A549 (cell line): ENCODE data around the gene SPIB. TPM values are rescaled to one million over a fixed set of nuclear protein-coding genes. Genes with fewer than 3 reads are reported as not detected.

ENCODE experiments used
- ATAC-seq, 2 experiments: fragments of 200-7000 bp in 1 of 2; fragments of >200 bp in 1 of 2; cut with Nextera tagmentation in 1 of 2; cut with Tn5 transposase in 1 of 2; 3 replicates each; pipeline versions ENCODE4 v1.8.0 to v1.9.1; 2018 to 2020; ENCODE audit warnings: mild to moderate bottlenecking in 1 of 2, moderate library complexity in 1 of 2
- CTCF ChIA-PET: fragments of 300-600 bp; sonication (Branson Sonifier 250); formaldehyde crosslinking; extraction: SDS; loops from one replicate; lab custom pipeline; 2021; ENCODE audit warnings: antibody characterized with exemption, inconsistent platforms; lab: Yijun Ruan, JAX
- POLR2A ChIA-PET: fragments of 350-600 bp; formaldehyde crosslinking; extraction: SDS; loops from one replicate; lab custom pipeline; 2021; ENCODE audit warnings: antibody characterized with exemption, inconsistent platforms; lab: Yijun Ruan, JAX
- DNase-seq, 2 experiments: peaks; one replicate each; pipeline versions ENCODE4 v3.0.0 to v3.0.0-alpha.2; 2011 to 2016; ENCODE audit warnings: low read depth in 1 of 2, low spot score in 1 of 2
- FAIRE-seq: peaks from 2 replicates; lab custom pipeline; 2011; peaks lifted over from hg19 to GRCh38; lab: Jason Lieb, UNC
- H3K27ac ChIP-seq, 2 experiments: fragments of >200 bp; sonication (Bioruptor Twin); formaldehyde crosslinking; 3 replicates each; pipeline ENCODE4 v1.5.1; 2016 to 2017
- H3K4me1 ChIP-seq: fragments of >200 bp; sonication (Bioruptor Twin); formaldehyde crosslinking; 3 replicates; pipeline ENCODE4 v1.6.1; 2016
- H3K4me2 ChIP-seq: fragments of >200 bp; sonication (Bioruptor Twin); formaldehyde crosslinking; 3 replicates; pipeline ENCODE4 v1.6.1; 2016
- H3K4me3 ChIP-seq: fragments of >200 bp; sonication (Bioruptor Twin); formaldehyde crosslinking; 3 replicates; pipeline ENCODE4 v1.5.1; 2016
- H3K9me3 ChIP-seq: fragments of >200 bp; sonication (Bioruptor Twin); formaldehyde crosslinking; 3 replicates; pipeline ENCODE4 v1.6.1; 2016
- ATOH8 ChIP-seq: fragments of 250-450 bp; sonication (Bioruptor Pico); IDR thresholded peaks from 2 replicates; pipeline ENCODE4 v1.5.0; 2020; ENCODE audit warnings: low read depth, mild to moderate bottlenecking, moderate library complexity
- E2F6 ChIP-seq: IDR thresholded peaks from 2 replicates; pipeline ENCODE4 v1.6.1; 2012; ENCODE audit warnings: low read depth, borderline replicate concordance
- EHMT2 ChIP-seq: fragments of 200-600 bp; sonication (generic); IDR thresholded peaks from 2 replicates; pipeline ENCODE4 v1.6.1; 2016; ENCODE audit warnings: antibody characterized with exemption, low read depth, mild to moderate bottlenecking, moderate library complexity
- FOSL2 ChIP-seq, 2 experiments: fragments of 450-650 bp in 1 of 2; fragments of >200 bp in 1 of 2; sonication (Bioruptor Twin) in 1 of 2; formaldehyde crosslinking; IDR thresholded peaks; 2 replicates each; pipeline versions ENCODE4 v1.5.0 to v1.6.1; 2016 to 2020; ENCODE audit warnings: mild to moderate bottlenecking in 1 of 2, moderate library complexity in 1 of 2
- HDAC2 ChIP-seq: fragments of 200-600 bp; sonication (generic); IDR thresholded peaks from 2 replicates; pipeline ENCODE4 v1.6.1; 2016
- HMGXB4 ChIP-seq: fragments of 250-450 bp; sonication (Bioruptor Pico); IDR thresholded peaks from 2 replicates; pipeline ENCODE4 v1.5.0; 2021; ENCODE audit warnings: mild to moderate bottlenecking, moderate library complexity, borderline replicate concordance
- HOXA7 ChIP-seq: fragments of 250-450 bp; sonication (Bioruptor Pico); IDR thresholded peaks from 2 replicates; pipeline ENCODE4 v1.5.0; 2020; ENCODE audit warnings: mild to moderate bottlenecking, moderate library complexity
- HOXB13 ChIP-seq: fragments of 250-450 bp; sonication (Bioruptor Pico); IDR thresholded peaks from 2 replicates; pipeline ENCODE4 v1.5.0; 2020; ENCODE audit warnings: low read depth, mild to moderate bottlenecking, moderate library complexity
- MAX ChIP-seq: IDR thresholded peaks from 2 replicates; pipeline ENCODE4 v1.6.1; 2012
- NFE2L2 ChIP-seq: fragments of 150-350 bp; conservative IDR thresholded peaks from 2 replicates; pipeline ENCODE4 v1.6.1; 2014; ENCODE audit warnings: low read length
- NPAS2 ChIP-seq: fragments of 250-450 bp; sonication (Bioruptor Pico); IDR thresholded peaks from 2 replicates; pipeline ENCODE4 v1.8.0; 2022; ENCODE audit warnings: mild to moderate bottlenecking, moderate library complexity, borderline replicate concordance
- NR3C1 ChIP-seq: fragments of >200 bp; sonication (Bioruptor Twin); formaldehyde crosslinking; IDR thresholded peaks from 3 replicates; pipeline ENCODE4 v1.6.1; 2017
- PBX3 ChIP-seq: IDR thresholded peaks from 2 replicates; pipeline ENCODE4 v1.6.1; 2012
- RAD21 ChIP-seq, 2 experiments: fragments of >200 bp in 1 of 2; sonication (Bioruptor Twin) in 1 of 2; formaldehyde crosslinking in 1 of 2; IDR thresholded peaks in 1 of 2; conservative IDR thresholded peaks in 1 of 2; 2 replicates in 1 of 2; 3 replicates in 1 of 2; pipeline ENCODE4 v1.6.1; 2012 to 2018; ENCODE audit warnings: inconsistent platforms in 1 of 2
- RARB ChIP-seq: fragments of 250-450 bp; sonication (Bioruptor Pico); IDR thresholded peaks from 2 replicates; pipeline ENCODE4 v1.8.0; 2021; ENCODE audit warnings: mild to moderate bottlenecking, moderate library complexity
- SREBF2 ChIP-seq: fragments of 450-650 bp; IDR thresholded peaks from 2 replicates; pipeline ENCODE4 v1.6.1; 2014; ENCODE audit warnings: mild to moderate bottlenecking, moderate library complexity
- TFCP2L1 ChIP-seq: fragments of 250-450 bp; sonication (Bioruptor Pico); IDR thresholded peaks from 2 replicates; pipeline ENCODE4 v1.5.0; 2021; ENCODE audit warnings: mild to moderate bottlenecking
- TP53 ChIP-seq: fragments of 250-450 bp; sonication (Bioruptor Pico); IDR thresholded peaks from 2 replicates; pipeline ENCODE4 v1.5.0; 2021; ENCODE audit warnings: mild to moderate bottlenecking, moderate library complexity
- ZFP36 ChIP-seq: fragments of 450-650 bp; IDR thresholded peaks from 2 replicates; pipeline ENCODE4 v1.6.1; 2014; ENCODE audit warnings: borderline replicate concordance; ENCODE audit not compliant: partially characterized antibody
- ZSCAN20 ChIP-seq: fragments of 250-450 bp; sonication (Bioruptor Pico); IDR thresholded peaks from 2 replicates; pipeline ENCODE4 v1.8.0; 2022; ENCODE audit warnings: mild to moderate bottlenecking, moderate library complexity
- WGBS: methylation state at CpG from one replicate; pipeline ENCODE4 v1.1.6; 2017; ENCODE audit errors: missing lambda C conversion rate; 5-methylcytosine and 5-hydroxymethylcytosine counted together
- polyA plus RNA-seq, 4 experiments: library from polyadenylated mRNA; depleted of rRNA in 3 of 4; stranded (reverse); fragments of >200 nt; fragmentation: RNase III in 1 of 4; extraction: RNeasy Plus Mini Kit Qiagen cat#74134 plus additional on column Dnase treatment in 1 of 4; gene quantifications; 2 replicates in 3 of 4; 3 replicates in 1 of 4; pipeline ENCODE4 v1.2.3, GENCODE V29; 2011 to 2017

Gene SPIB
- polyA plus RNA-seq, 2 of the 4 experiments (the other 2 are of a cell fraction): 0.03 TPM; not detected in 1

- no peak overlapping the region for H3K4me2 ChIP-seq
- peak; percentile 41 to 74; a peak in 4 of 6 replicates for ATAC-seq
These were observed 47.4 kb downstream of the SPIB start for GRCh38 chr19:50465986-50466705.

GRCh38 chr19:50466706-50467039 lies 47.9 kb downstream of the SPIB start:
- H3K4me2 ChIP-seq: no peak overlapping the region
- H3K9me3 ChIP-seq: no peaks in the 10 kb centered on the region
- ATAC-seq (no peak), FAIRE-seq (no peak), DNase-seq (no peak)
- 85% methylated on average over 11 of the region's 11 CpGs for WGBS
- CTCF ChIA-PET: interaction anchor here (0.6 to 7.5 kb wide), 9 partner anchors 8 to 1100 kb away, joined by 3 to 175 read pairs (median 5); partner anchors contain the start of gene NAPSA
- no peaks in the 10 kb centered on the region for H3K4me1 ChIP-seq
- no peak overlapping the region for H3K27ac ChIP-seq
- TF ChIP-seq RAD21 (conservative IDR thresholded peaks at IDR 0.05 in 1 of 2, IDR thresholded peaks at IDR 0.05 in 1 of 2) (no peak), HOXA7 (CRISPR knock-in tag) (no peak), ATOH8 (CRISPR knock-in tag) (no peak), FOSL2 (IDR thresholded peaks at IDR 0.05) (no peak), FOSL2 (CRISPR knock-in tag; IDR thresholded peaks at IDR 0.05) (no peak), NPAS2 (no peak), ZSCAN20 (CRISPR knock-in tag) (no peak), SREBF2 (no peak), HDAC2 (no peak), ZFP36 (no peak), HMGXB4 (CRISPR knock-in tag) (no peak), HOXB13 (CRISPR knock-in tag) (no peak), TFCP2L1 (CRISPR knock-in tag) (no peak), E2F6 (no peak), EHMT2 (no peak), PBX3 (no peak)
- POLR2A ChIA-PET: no interaction called here
- no peak overlapping the region for H3K4me3 ChIP-seq

More at GRCh38 chr19:50465986-50466705, 47.4 kb downstream of the SPIB start:
- ChIA-PET CTCF (interaction anchor here (0.6 to 7.5 kb wide), 15 partner anchors 8 to 318 kb away, joined by 3 to 175 read pairs (median 4); partner anchors contain the start of gene NAPSA), POLR2A (interaction anchor here (0.5 to 2.2 kb wide), 2 partner anchors 30 to 97 kb away, joined by 5 to 6 read pairs; no protein-coding TSS in a partner anchor)
- Histone ChIP-seq H3K4me3 (no peak overlapping the region), H3K9me3 (no peaks in the 10 kb centered on the region), H3K4me1 (no peaks in the 10 kb centered on the region), H3K27ac (0 out of 6 replicates have a peak overlapping the region, but pooled peaks of 1 of the 2 experiments have one; percentile 4)
- DNase-seq (peak; percentile 49 to 64), FAIRE-seq (no peak)
- TF ChIP-seq NR3C1: no peak
- TF ChIP-seq ZSCAN20 (CRISPR knock-in tag): no peak
- TF ChIP-seq TP53 (CRISPR knock-in tag): no peak
- no peak for TF ChIP-seq MAX
- no peak for TF ChIP-seq NFE2L2
- TF ChIP-seq RARB (CRISPR knock-in tag): no peak
- WGBS: 64% methylated on average over 18 of the region's 29 CpGs
